Astrocyte (in vitro differentiated cells and primary cell): ENCODE results near the gene SPATA32. TPM values are rescaled to one million over a fixed set of nuclear protein-coding genes. Genes with fewer than 3 reads are reported as not detected.

ENCODE experiments used
- DNase-seq: peaks from one replicate; pipeline ENCODE4 v3.0.0-alpha.2; 2010; ENCODE audit warnings: low read depth
- FAIRE-seq: peaks from 2 replicates; lab custom pipeline; 2011; peaks lifted over from hg19 to GRCh38; lab: Jason Lieb, UNC
- H2AFZ ChIP-seq: 2 replicates; pipeline ENCODE4 v1.6.0; 2012; ENCODE audit warnings: low read depth, low read length, inconsistent platforms
- H3K27ac ChIP-seq: 2 replicates; pipeline ENCODE4 v1.5.1; 2011; ENCODE audit warnings: low read depth, low read length, inconsistent platforms
- H3K27me3 ChIP-seq: 2 replicates; pipeline ENCODE4 v1.6.0; 2011; ENCODE audit warnings: low read length, inconsistent platforms; ENCODE audit not compliant: insufficient read depth
- H3K36me3 ChIP-seq: 2 replicates; pipeline ENCODE4 v1.5.1; 2011; ENCODE audit warnings: low read length, inconsistent platforms; ENCODE audit not compliant: insufficient read depth
- H3K4me1 ChIP-seq: 2 replicates; pipeline ENCODE4 v1.5.1; 2011; ENCODE audit warnings: low read length, inconsistent platforms; ENCODE audit not compliant: insufficient read depth
- H3K4me2 ChIP-seq: 2 replicates; pipeline ENCODE4 v1.6.0; 2012; ENCODE audit warnings: low read length, inconsistent platforms
- H3K4me3 ChIP-seq: 2 replicates; pipeline ENCODE4 v1.5.1; 2011; ENCODE audit warnings: low read depth, mild to moderate bottlenecking, low read length, inconsistent platforms; ENCODE audit not compliant: insufficient read depth
- H3K79me2 ChIP-seq: 2 replicates; pipeline ENCODE4 v1.6.0; 2012; ENCODE audit warnings: mild to moderate bottlenecking, low read length, inconsistent platforms; ENCODE audit not compliant: insufficient read depth
- H3K9ac ChIP-seq: 2 replicates; pipeline ENCODE4 v1.6.0; 2012; ENCODE audit warnings: mild to moderate bottlenecking, low read length, inconsistent platforms
- H3K9me3 ChIP-seq: 2 replicates; pipeline ENCODE4 v1.5.1; 2012; ENCODE audit warnings: low read depth, mild to moderate bottlenecking, low read length, inconsistent platforms; ENCODE audit not compliant: insufficient read depth
- H4K20me1 ChIP-seq: 2 replicates; pipeline ENCODE4 v1.6.0; 2012; ENCODE audit warnings: low read length, inconsistent platforms; ENCODE audit not compliant: insufficient read depth
- H3K27ac Mint-ChIP-seq: one replicate; pipeline ENCODE4 v1.8.0; 2021; ENCODE audit warnings: mild to moderate bottlenecking, mixed read lengths; ENCODE audit not compliant: unreplicated experiment
- H3K27me3 Mint-ChIP-seq: one replicate; pipeline ENCODE4 v1.8.0; 2021; ENCODE audit warnings: low read depth, mixed read lengths; ENCODE audit not compliant: unreplicated experiment
- H3K36me3 Mint-ChIP-seq: one replicate; pipeline ENCODE4 v1.8.0; 2021; ENCODE audit warnings: low read depth, mixed read lengths; ENCODE audit not compliant: unreplicated experiment
- H3K4me1 Mint-ChIP-seq: one replicate; pipeline ENCODE4 v1.8.0; 2021; ENCODE audit warnings: low read depth, mixed read lengths; ENCODE audit not compliant: unreplicated experiment
- H3K4me3 Mint-ChIP-seq: one replicate; pipeline ENCODE4 v1.8.0; 2021; ENCODE audit warnings: mild to moderate bottlenecking, moderate library complexity, mixed read lengths; ENCODE audit not compliant: unreplicated experiment
- H3K9me3 Mint-ChIP-seq: one replicate; pipeline ENCODE4 v1.8.0; 2021; ENCODE audit warnings: mild to moderate bottlenecking, mixed read lengths; ENCODE audit not compliant: unreplicated experiment
- EZH2 ChIP-seq: IDR thresholded peaks from 2 replicates; pipeline ENCODE4 v1.6.1; 2012; ENCODE audit warnings: mild to moderate bottlenecking, low read length, inconsistent platforms; ENCODE audit not compliant: insufficient read depth
- total RNA-seq: library from RNA; stranded (reverse); gene quantifications from 2 replicates; pipeline ENCODE4 v1.2.1, GENCODE V29; 2021
- TF ChIP-seq, protein P1 (sequence below): IDR thresholded peaks from 2 replicates; pipeline ENCODE4 v1.5.1; 2011; ENCODE audit warnings: low read depth, mild to moderate bottlenecking, inconsistent platforms, low read length, moderate library complexity; ENCODE audit not compliant: insufficient read depth

SPATA32 gene
- total RNA-seq, 1 donor from 2014 or later: not detected

DNA sequence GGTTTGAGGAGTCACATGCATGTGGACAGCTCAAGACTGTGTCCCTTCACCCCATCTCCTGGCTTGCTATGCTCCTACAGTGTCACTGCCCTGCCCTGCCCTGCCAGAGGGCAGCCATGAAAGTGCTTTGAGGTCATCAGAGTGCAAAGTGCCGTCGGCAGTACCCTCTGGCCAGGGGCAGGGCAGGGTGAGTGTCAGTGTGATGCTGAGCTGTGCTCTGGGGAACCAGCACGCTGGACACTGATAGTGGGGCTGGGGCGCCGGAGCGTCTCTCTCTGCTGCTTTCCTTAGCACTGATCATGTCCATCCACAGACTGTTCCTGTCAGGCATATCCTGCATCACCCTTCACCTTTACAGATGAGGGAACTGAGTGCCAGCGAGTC, 1.6 kb upstream of the SPATA32 start:
- no peak overlapping the region for H3K27ac Mint-ChIP-seq
- Histone ChIP-seq H3K36me3 (peaks cover 27% of the 10 kb centered on the region), H3K79me2 (no peaks in the 10 kb centered on the region), H4K20me1 (peaks cover 64% of the 10 kb centered on the region), H3K27me3 (no peaks in the 10 kb centered on the region), H3K9me3 (no peaks in the 10 kb centered on the region), H3K9ac (no peak overlapping the region), H3K27ac (no peak overlapping the region), H2AFZ (no peak overlapping the region), H3K4me3 (no peak overlapping the region), H3K4me2 (peak overlapping the region; percentile 8), H3K4me1 (peaks cover 38% of the 10 kb centered on the region)
- H3K9me3 Mint-ChIP-seq: no peaks in the 10 kb centered on the region
- TF ChIP-seq EZH2: no peak
- DNase-seq (no peak), FAIRE-seq (no peak)
- H3K4me1 Mint-ChIP-seq: peaks cover 8% of the 10 kb centered on the region
- H3K27me3 Mint-ChIP-seq: no peaks in the 10 kb centered on the region
- H3K36me3 Mint-ChIP-seq: peaks cover 26% of the 10 kb centered on the region
- H3K4me3 Mint-ChIP-seq: no peak overlapping the region

DNA sequence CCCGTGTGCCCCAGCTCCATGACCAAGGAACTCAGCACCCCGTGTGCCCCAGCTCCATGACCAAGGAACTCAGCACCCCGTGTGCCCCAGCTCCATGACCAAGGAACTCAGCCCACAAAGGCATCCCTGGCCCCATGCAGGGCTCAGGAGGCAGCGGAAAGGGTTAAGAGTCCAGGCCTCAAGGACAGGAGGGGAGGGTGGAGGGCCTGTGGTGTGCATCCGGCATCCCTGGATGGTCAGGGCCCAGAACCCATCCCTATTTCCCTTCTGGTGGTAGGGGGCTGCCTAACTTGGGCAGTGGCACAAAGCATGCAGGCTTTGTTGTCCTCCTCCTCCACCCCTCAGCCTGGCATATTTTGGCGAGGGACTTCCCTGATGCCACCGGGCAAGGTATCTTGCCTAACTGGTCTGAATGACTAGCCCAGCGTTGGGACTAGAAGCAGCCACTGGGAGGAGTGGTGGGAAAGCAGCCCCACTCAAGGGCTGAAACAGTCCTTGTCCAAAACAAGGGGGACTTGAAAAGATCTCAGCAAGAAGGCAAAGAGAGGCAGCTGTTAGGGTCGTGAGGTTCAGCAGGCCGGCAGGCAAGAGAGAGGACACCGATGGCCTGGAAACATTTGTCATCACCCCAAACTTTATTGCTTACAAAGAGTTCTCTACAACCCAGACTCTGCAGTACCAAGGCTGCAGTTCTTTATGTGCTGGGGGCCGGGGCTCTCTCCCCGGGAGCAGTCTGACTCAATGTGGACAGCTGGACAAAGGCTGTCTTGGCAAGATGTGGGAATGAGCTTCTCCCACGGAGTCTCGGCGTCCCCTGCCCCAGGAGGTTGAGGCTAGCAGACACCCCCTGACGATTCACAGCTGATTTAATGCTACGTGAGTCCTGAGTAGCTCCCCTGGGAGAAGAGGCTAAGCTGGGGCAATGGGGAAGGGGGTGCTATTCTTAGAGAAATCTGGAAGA, 902 bp upstream of the SPATA32 start:
- FAIRE-seq: no peak
- H2AFZ ChIP-seq: no peak overlapping the region
- peaks cover 4% of the 10 kb centered on the region for H3K27me3 Mint-ChIP-seq
- no peaks in the 10 kb centered on the region for H3K79me2 ChIP-seq
- peaks cover 8% of the 10 kb centered on the region for H3K4me1 Mint-ChIP-seq
- H3K9me3 ChIP-seq: no peaks in the 10 kb centered on the region
- H3K27ac Mint-ChIP-seq: peak overlapping the region; percentile 41
- H3K9ac ChIP-seq: no peak overlapping the region
- DNase-seq: peak; percentile 41
- peaks cover 20% of the 10 kb centered on the region for H3K36me3 ChIP-seq
- no peaks in the 10 kb centered on the region for H3K27me3 ChIP-seq
- H3K9me3 Mint-ChIP-seq: no peaks in the 10 kb centered on the region
- H3K36me3 Mint-ChIP-seq: peaks cover 26% of the 10 kb centered on the region
- H3K4me1 ChIP-seq: peaks cover 38% of the 10 kb centered on the region
- no peak for TF ChIP-seq EZH2
- TF ChIP-seq, protein P1, sequence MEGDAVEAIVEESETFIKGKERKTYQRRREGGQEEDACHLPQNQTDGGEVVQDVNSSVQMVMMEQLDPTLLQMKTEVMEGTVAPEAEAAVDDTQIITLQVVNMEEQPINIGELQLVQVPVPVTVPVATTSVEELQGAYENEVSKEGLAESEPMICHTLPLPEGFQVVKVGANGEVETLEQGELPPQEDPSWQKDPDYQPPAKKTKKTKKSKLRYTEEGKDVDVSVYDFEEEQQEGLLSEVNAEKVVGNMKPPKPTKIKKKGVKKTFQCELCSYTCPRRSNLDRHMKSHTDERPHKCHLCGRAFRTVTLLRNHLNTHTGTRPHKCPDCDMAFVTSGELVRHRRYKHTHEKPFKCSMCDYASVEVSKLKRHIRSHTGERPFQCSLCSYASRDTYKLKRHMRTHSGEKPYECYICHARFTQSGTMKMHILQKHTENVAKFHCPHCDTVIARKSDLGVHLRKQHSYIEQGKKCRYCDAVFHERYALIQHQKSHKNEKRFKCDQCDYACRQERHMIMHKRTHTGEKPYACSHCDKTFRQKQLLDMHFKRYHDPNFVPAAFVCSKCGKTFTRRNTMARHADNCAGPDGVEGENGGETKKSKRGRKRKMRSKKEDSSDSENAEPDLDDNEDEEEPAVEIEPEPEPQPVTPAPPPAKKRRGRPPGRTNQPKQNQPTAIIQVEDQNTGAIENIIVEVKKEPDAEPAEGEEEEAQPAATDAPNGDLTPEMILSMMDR: no peak
- H3K4me3 Mint-ChIP-seq: no peak overlapping the region
- peak overlapping the region; percentile 29 for H3K4me3 ChIP-seq
- no peak overlapping the region for H3K27ac ChIP-seq
- H3K4me2 ChIP-seq: peak overlapping the region; percentile 76
- H4K20me1 ChIP-seq: peaks cover 59% of the 10 kb centered on the region

DNA sequence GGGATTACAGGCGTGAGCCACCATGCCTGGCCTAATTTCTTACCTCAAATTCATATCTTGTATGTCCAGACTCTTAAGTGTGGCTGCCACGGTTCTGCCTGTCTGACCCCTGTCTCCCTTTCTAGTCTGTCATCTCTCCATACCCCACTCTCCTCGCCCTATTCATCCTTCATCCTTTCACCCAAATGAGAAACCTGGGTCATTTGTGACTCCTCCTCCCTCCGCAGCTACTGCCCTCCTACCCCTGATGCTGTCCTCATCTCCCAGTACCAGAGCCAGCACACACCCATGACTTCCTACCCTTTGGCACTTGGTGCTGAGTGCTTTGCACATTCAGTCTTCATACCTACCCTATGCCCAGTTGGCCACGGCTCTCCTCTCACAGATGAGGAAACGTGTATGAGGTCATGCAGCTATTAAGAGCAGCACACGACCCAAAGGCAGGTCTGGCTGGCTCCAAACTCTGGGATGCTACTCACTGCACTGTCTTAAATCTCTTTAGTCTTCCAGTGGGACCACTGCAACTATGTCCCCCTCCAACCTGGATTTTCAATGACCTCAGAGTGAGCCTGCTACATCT, 1.6 kb downstream of the SPATA32 start:
- TF ChIP-seq, protein P1: no peak
- H3K4me3 Mint-ChIP-seq: peak overlapping the region; percentile 31

More for the DNA sequence above, 1.6 kb downstream of the SPATA32 start:
- Histone ChIP-seq H2AFZ (no peak overlapping the region), H3K9me3 (no peaks in the 10 kb centered on the region), H3K27ac (no peak overlapping the region), H4K20me1 (peaks cover 36% of the 10 kb centered on the region), H3K27me3 (no peaks in the 10 kb centered on the region), H3K4me1 (peaks cover 21% of the 10 kb centered on the region), H3K4me2 (no peak overlapping the region), H3K36me3 (peaks cover 13% of the 10 kb centered on the region), H3K9ac (no peak overlapping the region), H3K79me2 (no peaks in the 10 kb centered on the region), H3K4me3 (no peak overlapping the region)
- H3K27me3 Mint-ChIP-seq: peaks cover 9% of the 10 kb centered on the region
- H3K9me3 Mint-ChIP-seq: peaks cover 3% of the 10 kb centered on the region
- FAIRE-seq (no peak), DNase-seq (no peak)
- H3K27ac Mint-ChIP-seq: no peak overlapping the region
- peaks cover 5% of the 10 kb centered on the region for H3K4me1 Mint-ChIP-seq
- peaks cover 16% of the 10 kb centered on the region for H3K36me3 Mint-ChIP-seq
